Cardiac fibroblast (primary cell): ENCODE data around the gene ANO2.

ENCODE experiments used
- DNase-seq, 2 donors: peaks; one replicate each; pipeline versions ENCODE4 v3.0.0 to v3.0.0-alpha.2; 2010; ENCODE audit warnings: low read depth in 2 of 2
- H3K4me3 ChIP-seq, 2 donors: replicated peaks in 1 of 2; 1 replicate in 1 of 2; 2 replicates in 1 of 2; pipeline ENCODE4 v1.5.1; 2011; ENCODE audit warnings: low read depth in 2 of 2, low read length in 2 of 2, mild to moderate bottlenecking in 2 of 2, moderate library complexity in 1 of 2
- TF ChIP-seq, protein P1 (sequence below): IDR thresholded peaks from one replicate; pipeline ENCODE4 v1.5.1; 2011; ENCODE audit warnings: low read depth, mild to moderate bottlenecking, low read length, inconsistent platforms

Gene ANO2

GRCh38 chr12:5521456-5522325 lies 423.4 kb downstream of the ANO2 start:
- DNase-seq, result no peak
- TF ChIP-seq, protein P1, sequence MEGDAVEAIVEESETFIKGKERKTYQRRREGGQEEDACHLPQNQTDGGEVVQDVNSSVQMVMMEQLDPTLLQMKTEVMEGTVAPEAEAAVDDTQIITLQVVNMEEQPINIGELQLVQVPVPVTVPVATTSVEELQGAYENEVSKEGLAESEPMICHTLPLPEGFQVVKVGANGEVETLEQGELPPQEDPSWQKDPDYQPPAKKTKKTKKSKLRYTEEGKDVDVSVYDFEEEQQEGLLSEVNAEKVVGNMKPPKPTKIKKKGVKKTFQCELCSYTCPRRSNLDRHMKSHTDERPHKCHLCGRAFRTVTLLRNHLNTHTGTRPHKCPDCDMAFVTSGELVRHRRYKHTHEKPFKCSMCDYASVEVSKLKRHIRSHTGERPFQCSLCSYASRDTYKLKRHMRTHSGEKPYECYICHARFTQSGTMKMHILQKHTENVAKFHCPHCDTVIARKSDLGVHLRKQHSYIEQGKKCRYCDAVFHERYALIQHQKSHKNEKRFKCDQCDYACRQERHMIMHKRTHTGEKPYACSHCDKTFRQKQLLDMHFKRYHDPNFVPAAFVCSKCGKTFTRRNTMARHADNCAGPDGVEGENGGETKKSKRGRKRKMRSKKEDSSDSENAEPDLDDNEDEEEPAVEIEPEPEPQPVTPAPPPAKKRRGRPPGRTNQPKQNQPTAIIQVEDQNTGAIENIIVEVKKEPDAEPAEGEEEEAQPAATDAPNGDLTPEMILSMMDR, result no peak
- no peak overlapping the region for H3K4me3 ChIP-seq

GRCh38 chr12:5520831-5521230 lies 424.2 kb downstream of the ANO2 start:
- DNase-seq, result no peak
- H3K4me3 ChIP-seq, result no peak overlapping the region
- TF ChIP-seq, protein P1, result no peak

DNA sequence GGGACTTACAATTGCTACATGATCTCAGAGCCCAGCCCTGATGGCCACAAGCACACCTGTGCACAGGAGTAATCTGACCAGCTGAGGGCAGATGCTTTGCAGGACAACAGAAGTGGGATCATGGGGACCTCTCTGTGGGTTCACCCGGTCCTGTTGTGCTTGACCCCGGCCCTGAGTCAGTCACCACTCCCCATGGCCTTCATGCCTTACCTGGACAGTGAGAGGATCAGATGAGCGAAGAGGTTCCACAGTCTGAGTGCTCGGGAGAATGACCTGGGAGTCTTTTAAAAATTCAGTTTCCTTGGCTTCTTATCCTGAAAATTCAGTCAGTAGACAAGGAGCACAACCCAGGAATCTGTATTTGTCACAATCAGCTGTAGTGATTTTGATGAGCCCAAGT lies 425.0 kb downstream of the ANO2 start:
- no peak for DNase-seq
- TF ChIP-seq, protein P1, result no peak

DNA sequence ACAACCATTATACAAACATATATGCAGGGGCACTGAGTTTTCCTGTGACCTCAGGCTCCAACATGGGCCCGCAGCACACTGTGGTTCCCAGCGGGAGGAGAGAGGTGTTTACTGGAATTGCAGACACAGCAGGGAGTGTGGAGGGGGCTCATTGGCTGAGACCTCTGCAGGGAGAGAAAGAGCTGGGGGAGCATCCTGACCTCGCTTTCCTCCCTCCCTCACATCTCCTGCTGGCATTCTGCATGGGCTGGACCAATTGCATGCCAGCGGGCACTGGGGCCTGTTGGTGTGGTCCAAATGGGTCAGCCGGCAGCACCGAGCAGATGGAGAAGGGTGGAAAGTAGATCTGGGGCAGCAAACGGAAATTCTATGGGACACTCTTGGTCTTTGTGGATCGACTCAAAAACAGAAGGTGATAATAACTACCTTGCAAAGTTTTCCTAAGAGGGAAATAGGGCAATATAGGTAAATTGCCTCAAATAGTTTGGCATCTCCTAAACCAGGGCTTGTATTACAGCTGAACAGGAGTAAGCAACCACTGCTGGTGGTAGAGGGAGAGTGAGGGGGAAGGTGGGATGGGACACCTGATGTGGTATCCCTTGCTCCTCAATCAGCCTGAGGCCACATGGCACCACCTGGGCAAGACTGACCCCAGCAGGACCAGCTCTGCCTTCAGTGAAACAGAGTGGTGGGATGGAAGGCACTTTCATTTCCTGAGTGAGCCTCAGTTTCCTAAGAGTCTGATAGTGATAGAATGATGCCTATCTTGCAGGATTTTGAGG lies 426.3 kb downstream of the ANO2 start:
- TF ChIP-seq, protein P1, result no peak
- no peak overlapping the region for H3K4me3 ChIP-seq
- DNase-seq, result no peak

More for the DNA sequence above, 425.0 kb downstream of the ANO2 start:
- no peak overlapping the region for H3K4me3 ChIP-seq

GRCh38 chr12:5516371-5517241 lies 428.5 kb downstream of the ANO2 start:
- TF ChIP-seq, protein P1, result no peak
- DNase-seq, result no peak
- H3K4me3 ChIP-seq, result no peak overlapping the region

GRCh38 chr12:5515458-5515857 lies 429.6 kb downstream of the ANO2 start:
- TF ChIP-seq, protein P1, result no peak
- H3K4me3 ChIP-seq, result no peak overlapping the region
- DNase-seq, result no peak
